Sigmoid colon (tissue), 4 donors: ENCODE data around the gene PDCL2.

Experiments used
- CTCF ChIP-seq, 4 experiments: fragments of 450-650 bp in 3 of 4; fragments of 200-600 bp in 1 of 4; IDR thresholded peaks; one replicate each; pipeline ENCODE4 v1.5.1; 2016 to 2019; ENCODE audit warnings: antibody characterized with exemption in 4 of 4, mild to moderate bottlenecking in 3 of 4, moderate library complexity in 2 of 4
- POLR2A ChIP-seq, 2 donors: fragments of 450-650 bp; IDR thresholded peaks; one replicate each; pipeline ENCODE4 v1.6.1; 2016; ENCODE audit warnings: antibody characterized with exemption in 2 of 2, mild to moderate bottlenecking in 2 of 2, moderate library complexity in 2 of 2
- POLR2AphosphoS5 ChIP-seq, 4 donors: sonication (generic); formaldehyde crosslinking; IDR thresholded peaks; one replicate each; pipeline ENCODE4 v1.6.1; 2017; ENCODE audit warnings: antibody characterized with exemption in 4 of 4

- TF ChIP-seq POLR2A (IDR thresholded peaks at IDR 0.05) (no peak), POLR2AphosphoS5 (IDR thresholded peaks at IDR 0.05) (no peak), CTCF (IDR thresholded peaks at IDR 0.05) (no peak)
These were observed 61.9 kb downstream of the PDCL2 start for GRCh38 chr4:55530167-55530566.
